GM23248 (cell line): Measurements from ENCODE around the gene MTFP1. TPM values are rescaled to one million over a fixed set of nuclear protein-coding genes. Genes with fewer than 3 reads are reported as not detected.

Experiments
- DNase-seq: peaks from one replicate; pipeline ENCODE4 v3.0.0-alpha.2; 2015
- H2AFZ ChIP-seq: fragments of 200-600 bp; sonication (generic); 2 replicates; pipeline ENCODE4 v1.6.1; 2016; ENCODE audit warnings: antibody characterized with exemption
- H3F3A ChIP-seq: fragments of 200-600 bp; sonication (generic); 2 replicates; pipeline ENCODE4 v1.6.1; 2016; ENCODE audit warnings: mild to moderate bottlenecking, antibody characterized with exemption, mixed run types; ENCODE audit not compliant: insufficient read depth
- H3K27ac ChIP-seq: fragments of 200-600 bp; sonication (generic); 2 replicates; pipeline ENCODE4 v1.5.1; 2016; ENCODE audit warnings: mild to moderate bottlenecking
- H3K27me3 ChIP-seq: fragments of 200-600 bp; sonication (generic); replicated peaks from 2 replicates; pipeline ENCODE4 v1.6.1; 2016; ENCODE audit warnings: mild to moderate bottlenecking; ENCODE audit not compliant: insufficient read depth
- H3K36me3 ChIP-seq: fragments of 200-600 bp; sonication (generic); 2 replicates; pipeline ENCODE4 v1.6.1; 2016; ENCODE audit warnings: low read depth, mild to moderate bottlenecking
- H3K4me1 ChIP-seq: fragments of 200-600 bp; sonication (generic); 2 replicates; pipeline ENCODE4 v1.6.1; 2016; ENCODE audit warnings: mild to moderate bottlenecking; ENCODE audit not compliant: insufficient read depth
- H3K4me2 ChIP-seq: fragments of 200-600 bp; sonication (generic); one replicate; pipeline ENCODE4 v1.6.1; 2016; ENCODE audit warnings: mild to moderate bottlenecking; ENCODE audit not compliant: unreplicated experiment
- H3K4me3 ChIP-seq: fragments of 200-600 bp; sonication (generic); 2 replicates; pipeline ENCODE4 v1.5.1; 2016; ENCODE audit warnings: mild to moderate bottlenecking
- H3K79me2 ChIP-seq: fragments of 200-600 bp; sonication (generic); 2 replicates; pipeline ENCODE4 v1.6.1; 2016; ENCODE audit warnings: mild to moderate bottlenecking; ENCODE audit not compliant: insufficient read depth
- H3K9ac ChIP-seq: fragments of 200-600 bp; sonication (generic); 2 replicates; pipeline ENCODE4 v1.6.1; 2016; ENCODE audit warnings: mild to moderate bottlenecking
- H3K9me2 ChIP-seq: fragments of 200-600 bp; sonication (generic); 2 replicates; pipeline ENCODE4 v1.6.1; 2016; ENCODE audit warnings: mixed run types, mild to moderate bottlenecking, moderate library complexity; ENCODE audit not compliant: insufficient read depth
- H3K9me3 ChIP-seq: fragments of 200-600 bp; sonication (generic); one replicate; pipeline ENCODE4 v1.6.1; 2017; ENCODE audit warnings: low read depth
- H4K20me1 ChIP-seq: fragments of 200-600 bp; sonication (generic); 2 replicates; pipeline ENCODE4 v1.6.0; 2016; ENCODE audit not compliant: insufficient read depth
- EZH2 ChIP-seq: fragments of 200-600 bp; sonication (generic); IDR thresholded peaks from 2 replicates; pipeline ENCODE4 v1.6.1; 2018; ENCODE audit warnings: antibody characterized with exemption, mild to moderate bottlenecking; ENCODE audit not compliant: insufficient read depth, poor library complexity, severe bottlenecking
- EZH2phosphoT487 ChIP-seq: fragments of 200-600 bp; sonication (generic); IDR thresholded peaks from 2 replicates; pipeline ENCODE4 v1.6.1; 2018; ENCODE audit warnings: antibody characterized with exemption, moderate library complexity, mild to moderate bottlenecking, low read depth; ENCODE audit not compliant: insufficient read depth
- WGBS, 2 experiments: methylation state at CpG; one replicate each; pipeline ENCODE4 v1.1.6; 2015 to 2017; ENCODE audit warnings: low lambda C conversion rate in 2 of 2, low coverage in 1 of 2; ENCODE audit errors: missing lambda C conversion rate in 2 of 2; 5-methylcytosine and 5-hydroxymethylcytosine counted together
- in situ Hi-C: fragments of 300-500 bp; cut with MboI; formaldehyde crosslinking; loops from 2 replicates; pipeline ENCODE4 v1.15.0; 2020
- polyA plus RNA-seq: library from polyadenylated mRNA; unstranded; fragments of >200 nt; fragmentation: Nextera tagmentation; extraction: Ambion mirVana; gene quantifications from 2 replicates; pipeline ENCODE4 v1.2.1, GENCODE V29; 2016
- total RNA-seq: library from RNA; depleted of rRNA; stranded (reverse); fragments of >200 nt; shearing (Covaris generic); gene quantifications from 2 replicates; pipeline ENCODE4 v1.2.3, GENCODE V29; 2014; rRNA removed

The MTFP1 gene
- 6.6 and 18.3 TPM in 2 replicates for total RNA-seq
- polyA plus RNA-seq, result 8.1 and 8.5 TPM in 2 replicates

- no peaks in the 10 kb centered on the region for H3K9me3 ChIP-seq
- H3K27me3 ChIP-seq, result no peaks in the 10 kb centered on the region
- H3K4me2 ChIP-seq, result peak within 1 kb of the TSS; percentile 88
- no peak for TF ChIP-seq EZH2phosphoT487
- no peak for TF ChIP-seq EZH2
- 1 to 2% methylated on average over 34 to 58 of the region's 61 CpGs for WGBS, 2 experiments
- no peaks in the 10 kb centered on the region for H3K79me2 ChIP-seq
- H3K9ac ChIP-seq, result peak within 1 kb of the TSS; percentile 91
- H3K36me3 ChIP-seq, result no peaks in the 10 kb centered on the region
- peak within 1 kb of the TSS; percentile 74 for H2AFZ ChIP-seq
- peak within 1 kb of the TSS; percentile 79 for H3K4me3 ChIP-seq
- peaks cover 27% of the 10 kb centered on the region for H3K4me1 ChIP-seq
- H3K27ac ChIP-seq, result peak within 1 kb of the TSS; percentile 97
- DNase-seq, result peak; percentile 74
- peaks cover 27% of the 10 kb centered on the region for H3F3A ChIP-seq
- no peaks in the 10 kb centered on the region for H4K20me1 ChIP-seq
- in situ Hi-C loops, result no loop called here
- H3K9me2 ChIP-seq, result no peaks in the 10 kb centered on the region
Observed at GRCh38 chr22:30425616-30426387, at the start of gene MTFP1. MTFP1 (plus strand) TSS chr22:30425768; CDS start chr22:30425880, 112 bp downstream.

- 88 to 93% methylated on average over 12 to 20 of the region's 20 CpGs for WGBS, 2 experiments
- H3K79me2 ChIP-seq, result no peaks in the 10 kb centered on the region
- in situ Hi-C loops, result loop anchor here (10.0 kb wide), 1 partner anchor 95 kb away; the partner anchor contains the start of gene CASTOR1
Observed at GRCh38 chr22:30380011-30380410, 45.6 kb upstream of the MTFP1 start.

GRCh38 chr22:30381264-30381663, 44.3 kb upstream of the MTFP1 start:
- 90 to 93% methylated on average over 12 of the region's 12 CpGs for WGBS, 2 experiments
- H3K4me1 ChIP-seq, result peaks cover 1% of the 10 kb centered on the region
- in situ Hi-C loops, result loop anchor here (10.0 kb wide), 1 partner anchor 96 kb away; the partner anchor contains the start of gene CASTOR1
- no peaks in the 10 kb centered on the region for H3K27me3 ChIP-seq
- H3K4me3 ChIP-seq, result no peak overlapping the region
- no peak overlapping the region for H3K9ac ChIP-seq
- H3K36me3 ChIP-seq, result no peaks in the 10 kb centered on the region
- H2AFZ ChIP-seq, result no peak overlapping the region
- no peaks in the 10 kb centered on the region for H4K20me1 ChIP-seq
- TF ChIP-seq EZH2phosphoT487, result no peak
- TF ChIP-seq EZH2, result no peak
- no peaks in the 10 kb centered on the region for H3K9me2 ChIP-seq
- H3K27ac ChIP-seq, result no peak overlapping the region
- H3F3A ChIP-seq, result no peaks in the 10 kb centered on the region
- H3K4me2 ChIP-seq, result no peak overlapping the region
- no peak for DNase-seq
- no peaks in the 10 kb centered on the region for H3K9me3 ChIP-seq
- H3K79me2 ChIP-seq, result no peaks in the 10 kb centered on the region

More at GRCh38 chr22:30380011-30380410, 45.6 kb upstream of the MTFP1 start:
- Histone ChIP-seq H3K4me1 (no peaks in the 10 kb centered on the region), H3K9me2 (no peaks in the 10 kb centered on the region), H3K36me3 (no peaks in the 10 kb centered on the region), H3K9me3 (no peaks in the 10 kb centered on the region), H3K4me3 (no peak overlapping the region), H3K27me3 (no peaks in the 10 kb centered on the region), H3K9ac (no peak overlapping the region), H3K27ac (no peak overlapping the region), H2AFZ (no peak overlapping the region), H3F3A (no peaks in the 10 kb centered on the region), H4K20me1 (no peaks in the 10 kb centered on the region), H3K4me2 (no peak overlapping the region)
- no peak for TF ChIP-seq EZH2phosphoT487
- no peak for TF ChIP-seq EZH2
- DNase-seq, result no peak

GRCh38 chr22:30382340-30382739, 43.2 kb upstream of the MTFP1 start:
- in situ Hi-C loops, result loop anchor here (10.0 kb wide), 1 partner anchor 98 kb away; the partner anchor contains the start of gene CASTOR1
- H3K27ac ChIP-seq, result no peak overlapping the region
- H3K4me1 ChIP-seq, result peaks cover 5% of the 10 kb centered on the region
- DNase-seq, result no peak
- H3K4me3 ChIP-seq, result no peak overlapping the region
- H3K4me2 ChIP-seq, result no peak overlapping the region
- no peaks in the 10 kb centered on the region for H3K79me2 ChIP-seq
- no peaks in the 10 kb centered on the region for H4K20me1 ChIP-seq
- H3K36me3 ChIP-seq, result no peaks in the 10 kb centered on the region
- TF ChIP-seq EZH2phosphoT487, result no peak
- TF ChIP-seq EZH2, result no peak
- H3K9me3 ChIP-seq, result no peaks in the 10 kb centered on the region
- no peaks in the 10 kb centered on the region for H3F3A ChIP-seq
- H3K9ac ChIP-seq, result no peak overlapping the region
- H2AFZ ChIP-seq, result no peak overlapping the region
- 91% methylated on average over 4 to 5 of the region's 5 CpGs for WGBS, 2 experiments
- H3K27me3 ChIP-seq, result no peaks in the 10 kb centered on the region
- H3K9me2 ChIP-seq, result no peaks in the 10 kb centered on the region
